Endothelial cell of umbilical vein (primary cell): Measurements from ENCODE around the gene SIVA1. TPM values are rescaled to one million over a fixed set of nuclear protein-coding genes. Genes with fewer than 3 reads are reported as not detected.

Source experiments
- BruUV-seq: library from RNA; stranded (reverse); fragments of 400-500 nt; replicated peaks from 2 replicates; lab custom pipeline; 2021; lab: Mats Ljungman, UMichigan
- CTCF ChIA-PET: fragments of 300-600, 350-600 bp; sonication (Branson Sonifier 250); formaldehyde crosslinking; loops from one replicate; lab custom pipeline; 2021; ENCODE audit warnings: antibody characterized with exemption, inconsistent platforms; lab: Charles Lee
- POLR2A ChIA-PET: fragments of 300-600, 350-600 bp; sonication (Branson Sonifier 250); formaldehyde crosslinking; loops from one replicate; lab custom pipeline; 2021; ENCODE audit warnings: antibody characterized with exemption, inconsistent platforms; lab: Charles Lee
- DNase-seq: peaks from one replicate; pipeline ENCODE4 v3.0.0-alpha.2; 2011; ENCODE audit warnings: low read depth, low spot score
- FAIRE-seq: peaks from 2 replicates; lab custom pipeline; 2011; peaks lifted over from hg19 to GRCh38; lab: Jason Lieb, UNC
- H2AFZ ChIP-seq: 2 replicates; pipeline ENCODE4 v1.6.0; 2012; ENCODE audit warnings: low read depth, low read length, control low read depth, inconsistent platforms
- H3K27ac ChIP-seq: 2 replicates; pipeline ENCODE4 v1.5.1; 2011; ENCODE audit warnings: low read depth, mild to moderate bottlenecking, control low read depth, low read length, moderate library complexity; ENCODE audit not compliant: insufficient read depth
- H3K27me3 ChIP-seq, 2 experiments: 2 replicates each; pipeline versions ENCODE4 v1.6.0 to v1.6.1; 2011; ENCODE audit warnings: low read length in 2 of 2, mixed read lengths in 1 of 2; ENCODE audit not compliant: control insufficient read depth in 2 of 2, insufficient read depth in 2 of 2
- H3K36me3 ChIP-seq, 2 experiments: 2 replicates in 1 of 2; 3 replicates in 1 of 2; pipeline ENCODE4 v1.5.1; 2011; ENCODE audit warnings: low read length in 2 of 2, mild to moderate bottlenecking in 1 of 2, moderate library complexity in 1 of 2; ENCODE audit not compliant: control insufficient read depth in 2 of 2, insufficient read depth in 2 of 2; ENCODE audit errors: extremely low read depth in 1 of 2
- H3K4me1 ChIP-seq: 3 replicates; pipeline ENCODE4 v1.5.1; 2011; ENCODE audit warnings: mild to moderate bottlenecking, low read length; ENCODE audit not compliant: control insufficient read depth, insufficient read depth; ENCODE audit errors: extremely low read depth
- H3K4me2 ChIP-seq: 2 replicates; pipeline ENCODE4 v1.6.1; 2011; ENCODE audit warnings: low read length, control low read depth, mixed read lengths; ENCODE audit not compliant: insufficient read depth
- H3K4me3 ChIP-seq, 3 experiments: fragments of 200-600 bp in 1 of 3; sonication (generic), shearing (Covaris generic) in 1 of 3; replicated peaks in 1 of 3; 2 replicates each; pipeline ENCODE4 v1.5.1; 2011 to 2016; ENCODE audit warnings: control low read depth in 3 of 3, low read length in 3 of 3, mild to moderate bottlenecking in 2 of 3, inconsistent platforms in 1 of 3, low read depth in 1 of 3, moderate library complexity in 1 of 3; ENCODE audit not compliant: insufficient read depth in 1 of 3
- H3K79me2 ChIP-seq: 2 replicates; pipeline ENCODE4 v1.6.0; 2012; ENCODE audit warnings: low read length, inconsistent platforms; ENCODE audit not compliant: control insufficient read depth, insufficient read depth
- H3K9ac ChIP-seq: replicated peaks from 2 replicates; pipeline ENCODE3; 2011; ENCODE audit warnings: low read length, control low read depth; ENCODE audit not compliant: insufficient read depth; ENCODE audit errors: extremely low read depth
- H3K9me1 ChIP-seq: replicated peaks from 3 replicates; pipeline ENCODE4 v1.6.0; 2011; ENCODE audit warnings: mild to moderate bottlenecking, low read length; ENCODE audit not compliant: control insufficient read depth, insufficient read depth; ENCODE audit errors: extremely low read depth
- H3K9me3 ChIP-seq: replicated peaks from 2 replicates; pipeline ENCODE4 v1.5.1; 2012; ENCODE audit warnings: low read length, inconsistent platforms; ENCODE audit not compliant: control insufficient read depth, insufficient read depth
- H4K20me1 ChIP-seq: replicated peaks from 2 replicates; pipeline ENCODE3; 2011; ENCODE audit warnings: mild to moderate bottlenecking, low read length; ENCODE audit not compliant: control insufficient read depth, insufficient read depth; ENCODE audit errors: extremely low read depth
- EZH2 ChIP-seq: IDR thresholded peaks from 2 replicates; pipeline ENCODE4 v1.6.1; 2012; ENCODE audit warnings: borderline replicate concordance, low read depth, mild to moderate bottlenecking, moderate library complexity, low read length, inconsistent platforms; ENCODE audit not compliant: severe bottlenecking
- FOS ChIP-seq: IDR thresholded peaks from 2 replicates; pipeline ENCODE4 v1.6.1; 2011; ENCODE audit warnings: mild to moderate bottlenecking, low read length, moderate library complexity, borderline replicate concordance; ENCODE audit not compliant: insufficient read depth
- GATA2 ChIP-seq: IDR thresholded peaks from 2 replicates; pipeline ENCODE4 v1.7.0; 2011; ENCODE audit warnings: low read depth, mild to moderate bottlenecking, moderate library complexity, mixed read lengths, low read length; ENCODE audit not compliant: insufficient read length, insufficient read depth
- JUN ChIP-seq: IDR thresholded peaks from 2 replicates; pipeline ENCODE4 v1.6.1; 2011; ENCODE audit warnings: borderline replicate concordance, low read depth; ENCODE audit not compliant: insufficient read length, insufficient read depth
- MYC ChIP-seq: IDR thresholded peaks from one replicate; pipeline ENCODE4 v1.6.1; 2011; ENCODE audit warnings: mild to moderate bottlenecking, low read depth, low read length
- POLR2A ChIP-seq: IDR thresholded peaks from 2 replicates; pipeline ENCODE4 v1.6.1; 2012; ENCODE audit warnings: low read depth, mild to moderate bottlenecking, control low read depth, low read length
- POLR2AphosphoS5 ChIP-seq: IDR thresholded peaks from 2 replicates; pipeline ENCODE4 v1.6.1; 2012; ENCODE audit warnings: low read depth, mild to moderate bottlenecking, control low read depth, low read length, moderate library complexity; ENCODE audit not compliant: insufficient read depth
- dilution Hi-C: fragments of 300-500 bp; cut with MboI; formaldehyde crosslinking; loops from one replicate; pipeline ENCODE4 v1.15.0; 2019; ENCODE audit warnings: low sequenced_read_pairs; ENCODE audit not compliant: extremely low pct_ligation_motif_present
- intact Hi-C: fragments of 100-400 bp; cut with micrococcal nuclease; formaldehyde crosslinking; loops from one replicate; pipeline ENCODE4 v1.10.0; 2022
- polyA plus RNA-seq, 4 experiments: library from polyadenylated mRNA; depleted of rRNA in 3 of 4; stranded (reverse) in 3 of 4; unstranded in 1 of 4; fragments of >200 nt; gene quantifications; 2 replicates each; pipeline versions ENCODE4 v1.2.1 to v1.2.3, GENCODE V29; 2011 to 2012; ENCODE audit warnings: missing spikeins in 1 of 4
- total RNA-seq: library from RNA; stranded (reverse); gene quantifications from 2 replicates; pipeline ENCODE4 v1.2.3, GENCODE V29; 2021
- TF ChIP-seq, protein P1 (sequence below), 2 donors: IDR thresholded peaks; 1 replicate in 1 of 2; 2 replicates in 1 of 2; pipeline ENCODE4 v1.5.1; 2011; ENCODE audit warnings: low read length in 2 of 2, mild to moderate bottlenecking in 2 of 2, moderate library complexity in 2 of 2, control low read depth in 1 of 2, inconsistent platforms in 1 of 2, low read depth in 1 of 2; ENCODE audit not compliant: insufficient read depth in 1 of 2; ENCODE audit errors: extremely low read depth in 1 of 2
- TF ChIP-seq, protein P2 (sequence below): IDR thresholded peaks from 2 replicates; pipeline ENCODE4 v1.6.1; 2011; ENCODE audit not compliant: insufficient read depth, insufficient read length

SIVA1 gene
- total and polyA plus RNA-seq, 2 donors (not counting 3 experiments of a cell fraction or from before 2014, with no cell fraction given): 101 to 299 TPM

DNA sequence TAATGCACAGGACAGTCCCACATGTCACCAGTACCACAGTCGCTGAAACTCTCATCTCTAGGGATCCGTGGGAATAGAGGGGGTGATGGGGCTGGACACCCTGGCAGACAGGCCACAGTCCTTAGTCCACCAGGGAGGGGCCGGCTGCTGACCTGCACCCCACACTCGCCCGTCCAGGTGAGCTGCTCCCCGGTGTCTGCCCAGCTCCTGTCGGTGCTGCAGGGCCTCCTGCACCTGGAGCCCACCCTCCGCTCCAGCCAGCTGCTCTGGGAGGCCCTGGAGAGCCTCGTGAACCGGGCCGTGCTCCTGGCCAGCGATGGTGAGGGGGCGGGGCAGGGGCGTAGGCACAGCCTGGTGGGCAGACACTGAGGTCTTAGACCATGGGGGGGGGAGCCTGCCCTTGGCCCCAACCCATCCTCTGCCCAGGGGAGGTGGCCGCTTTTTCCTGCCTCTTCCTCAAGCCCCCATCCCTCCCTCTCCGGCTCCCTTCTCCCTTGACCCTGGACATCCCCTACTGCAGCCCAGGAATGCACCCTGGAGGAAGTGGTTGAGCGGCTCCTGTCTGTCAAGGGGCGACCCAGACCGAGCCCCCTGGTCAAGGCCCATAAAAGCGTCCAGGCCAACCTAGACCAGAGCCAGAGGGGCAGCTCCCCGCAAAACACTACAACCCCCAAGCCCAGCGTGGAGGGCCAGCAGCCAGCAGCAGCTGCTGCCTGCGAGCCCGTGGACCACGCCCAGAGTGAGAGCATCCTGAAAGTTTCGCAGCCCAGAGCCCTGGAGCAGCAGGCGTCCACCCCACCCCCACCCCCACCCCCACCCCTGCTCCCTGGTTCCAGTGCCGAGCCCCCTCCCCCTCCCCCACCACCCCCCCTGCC, 46.0 kb upstream of the SIVA1 start:
- Histone ChIP-seq H3K79me2 (no peaks in the 10 kb centered on the region), H3K4me3 (no peak overlapping the region), H3K9me1 (no peaks in the 10 kb centered on the region), H2AFZ (no peak overlapping the region), H4K20me1 (no peaks in the 10 kb centered on the region), H3K36me3 (peaks cover 8 to 28% of the 10 kb centered on the region in 2 experiments), H3K4me2 (no peak overlapping the region), H3K9ac (no peak overlapping the region), H3K9me3 (no peaks in the 10 kb centered on the region), H3K4me1 (no peaks in the 10 kb centered on the region), H3K27me3 (no peaks in the 10 kb centered on the region), H3K27ac (no peak overlapping the region)
- DNase-seq (no peak), FAIRE-seq (no peak)
- intact Hi-C loops: no loop called here
- BruUV-seq: no TSS peak
- TF ChIP-seq JUN: no peak
- TF ChIP-seq, protein P1, sequence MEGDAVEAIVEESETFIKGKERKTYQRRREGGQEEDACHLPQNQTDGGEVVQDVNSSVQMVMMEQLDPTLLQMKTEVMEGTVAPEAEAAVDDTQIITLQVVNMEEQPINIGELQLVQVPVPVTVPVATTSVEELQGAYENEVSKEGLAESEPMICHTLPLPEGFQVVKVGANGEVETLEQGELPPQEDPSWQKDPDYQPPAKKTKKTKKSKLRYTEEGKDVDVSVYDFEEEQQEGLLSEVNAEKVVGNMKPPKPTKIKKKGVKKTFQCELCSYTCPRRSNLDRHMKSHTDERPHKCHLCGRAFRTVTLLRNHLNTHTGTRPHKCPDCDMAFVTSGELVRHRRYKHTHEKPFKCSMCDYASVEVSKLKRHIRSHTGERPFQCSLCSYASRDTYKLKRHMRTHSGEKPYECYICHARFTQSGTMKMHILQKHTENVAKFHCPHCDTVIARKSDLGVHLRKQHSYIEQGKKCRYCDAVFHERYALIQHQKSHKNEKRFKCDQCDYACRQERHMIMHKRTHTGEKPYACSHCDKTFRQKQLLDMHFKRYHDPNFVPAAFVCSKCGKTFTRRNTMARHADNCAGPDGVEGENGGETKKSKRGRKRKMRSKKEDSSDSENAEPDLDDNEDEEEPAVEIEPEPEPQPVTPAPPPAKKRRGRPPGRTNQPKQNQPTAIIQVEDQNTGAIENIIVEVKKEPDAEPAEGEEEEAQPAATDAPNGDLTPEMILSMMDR (IDR thresholded peaks at IDR 0.05; ENCODE audit: extremely low read depth in 1 of 2, insufficient read depth in 1 of 2, low read depth in 1 of 2, low read length in 2 of 2): no peak
- TF ChIP-seq MYC: no peak
- TF ChIP-seq GATA2: no peak
- TF ChIP-seq FOS: no peak
- TF ChIP-seq, protein P2, sequence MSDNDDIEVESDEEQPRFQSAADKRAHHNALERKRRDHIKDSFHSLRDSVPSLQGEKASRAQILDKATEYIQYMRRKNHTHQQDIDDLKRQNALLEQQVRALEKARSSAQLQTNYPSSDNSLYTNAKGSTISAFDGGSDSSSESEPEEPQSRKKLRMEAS: no peak
- TF ChIP-seq POLR2A: no peak
- TF ChIP-seq EZH2: no peak
- TF ChIP-seq POLR2AphosphoS5: no peak
- dilution Hi-C loops: no loop called here
- ChIA-PET CTCF (interaction anchor here (0.7 to 2.2 kb wide), 4 partner anchors 27 to 59 kb away, joined by 3 to 5 read pairs (median 4); no protein-coding TSS in a partner anchor), POLR2A (no interaction called here)
